Nephron (organoid): ENCODE measurements around the gene PNMA1.

Experiments used
- H3K27ac Mint-ChIP-seq, 3 experiments: 2 replicates each; pipeline ENCODE4 v1.8.0; 2020; ENCODE audit warnings: mixed read lengths in 3 of 3, mild to moderate bottlenecking in 2 of 3, moderate library complexity in 1 of 3
- H3K27me3 Mint-ChIP-seq: 2 replicates; pipeline ENCODE4 v1.8.0; 2021; ENCODE audit warnings: low read depth, mild to moderate bottlenecking, moderate library complexity, mixed read lengths
- H3K36me3 Mint-ChIP-seq: 2 replicates; pipeline ENCODE4 v1.8.0; 2020; ENCODE audit warnings: low read depth, mixed read lengths
- H3K4me1 Mint-ChIP-seq: 2 replicates; pipeline ENCODE4 v1.8.0; 2020; ENCODE audit warnings: mixed read lengths
- H3K4me3 Mint-ChIP-seq, 3 experiments: 2 replicates each; pipeline ENCODE4 v1.8.0; 2020; ENCODE audit warnings: mild to moderate bottlenecking in 3 of 3, mixed read lengths in 3 of 3, moderate library complexity in 2 of 3
- H3K9me3 Mint-ChIP-seq: 2 replicates; pipeline ENCODE4 v1.8.0; 2020; ENCODE audit warnings: mixed read lengths
- TF ChIP-seq, protein P1 (sequence below), 3 experiments: fragments of 200-600 bp; sonication (generic); IDR thresholded peaks; one replicate each; pipeline ENCODE4 v1.5.0; 2021; ENCODE audit warnings: antibody characterized with exemption in 3 of 3; ENCODE audit not compliant: unreplicated experiment in 3 of 3

Gene PNMA1

DNA sequence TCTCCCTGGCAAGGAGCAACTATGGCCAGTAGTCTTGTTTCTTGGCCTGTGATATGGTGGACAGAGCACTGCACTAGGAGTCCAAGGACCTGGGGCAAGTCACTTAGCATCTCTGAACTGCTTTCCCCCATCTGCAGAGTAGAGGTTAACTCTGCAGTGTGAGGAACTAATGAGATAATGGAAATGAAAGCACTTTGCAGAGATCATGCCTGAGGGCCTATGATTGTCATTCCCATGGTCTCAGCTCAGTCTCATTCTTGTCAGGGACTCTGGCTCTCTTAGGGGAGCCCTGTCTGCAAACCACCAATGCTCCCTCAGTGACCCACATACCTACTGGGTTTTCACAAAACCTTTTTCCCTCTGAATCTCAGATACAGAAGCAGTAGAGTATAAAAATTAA, 6.5 kb upstream of the PNMA1 start:
- Mint-ChIP-seq H3K27me3 (no peaks in the 10 kb centered on the region), H3K27ac (peak overlapping the region in 1 of 3 experiments; percentile 29), H3K4me3 (no peak overlapping the region), H3K9me3 (no peaks in the 10 kb centered on the region), H3K36me3 (peaks cover 64% of the 10 kb centered on the region), H3K4me1 (peaks cover 61% of the 10 kb centered on the region)
- TF ChIP-seq, protein P1, sequence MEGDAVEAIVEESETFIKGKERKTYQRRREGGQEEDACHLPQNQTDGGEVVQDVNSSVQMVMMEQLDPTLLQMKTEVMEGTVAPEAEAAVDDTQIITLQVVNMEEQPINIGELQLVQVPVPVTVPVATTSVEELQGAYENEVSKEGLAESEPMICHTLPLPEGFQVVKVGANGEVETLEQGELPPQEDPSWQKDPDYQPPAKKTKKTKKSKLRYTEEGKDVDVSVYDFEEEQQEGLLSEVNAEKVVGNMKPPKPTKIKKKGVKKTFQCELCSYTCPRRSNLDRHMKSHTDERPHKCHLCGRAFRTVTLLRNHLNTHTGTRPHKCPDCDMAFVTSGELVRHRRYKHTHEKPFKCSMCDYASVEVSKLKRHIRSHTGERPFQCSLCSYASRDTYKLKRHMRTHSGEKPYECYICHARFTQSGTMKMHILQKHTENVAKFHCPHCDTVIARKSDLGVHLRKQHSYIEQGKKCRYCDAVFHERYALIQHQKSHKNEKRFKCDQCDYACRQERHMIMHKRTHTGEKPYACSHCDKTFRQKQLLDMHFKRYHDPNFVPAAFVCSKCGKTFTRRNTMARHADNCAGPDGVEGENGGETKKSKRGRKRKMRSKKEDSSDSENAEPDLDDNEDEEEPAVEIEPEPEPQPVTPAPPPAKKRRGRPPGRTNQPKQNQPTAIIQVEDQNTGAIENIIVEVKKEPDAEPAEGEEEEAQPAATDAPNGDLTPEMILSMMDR (IDR thresholded peaks at IDR 0.05; ENCODE audit: unreplicated experiment in 3 of 3) = no peak

GRCh38 chr14:73719791-73720190, 5.6 kb upstream of the PNMA1 start:
- Mint-ChIP-seq H3K27me3 (no peaks in the 10 kb centered on the region), H3K36me3 (peaks cover 60% of the 10 kb centered on the region), H3K9me3 (no peaks in the 10 kb centered on the region), H3K4me1 (peaks cover 60% of the 10 kb centered on the region), H3K4me3 (peak overlapping the region in 2 of 3 experiments; percentile 89), H3K27ac (peak overlapping the region; percentile 96 to 98 (median 98))
- TF ChIP-seq, protein P1 (IDR thresholded peaks at IDR 0.05; ENCODE audit: unreplicated experiment in 3 of 3) = no peak

GRCh38 chr14:73719361-73719760, 5.2 kb upstream of the PNMA1 start:
- peak overlapping the region; percentile 96 to 98 (median 98) for H3K27ac Mint-ChIP-seq
- TF ChIP-seq, protein P1 (IDR thresholded peaks at IDR 0.05; ENCODE audit: unreplicated experiment in 3 of 3) = no peak
- no peaks in the 10 kb centered on the region for H3K9me3 Mint-ChIP-seq
- H3K4me1 Mint-ChIP-seq = peaks cover 59% of the 10 kb centered on the region
- H3K36me3 Mint-ChIP-seq = peaks cover 58% of the 10 kb centered on the region
- H3K27me3 Mint-ChIP-seq = no peaks in the 10 kb centered on the region
- H3K4me3 Mint-ChIP-seq = peak overlapping the region; percentile 85 to 89 (median 89)

GRCh38 chr14:73718418-73719251, 4.5 kb upstream of the PNMA1 start:
- Mint-ChIP-seq H3K27me3 (no peaks in the 10 kb centered on the region), H3K4me3 (peak overlapping the region; percentile 85 to 89 (median 89)), H3K9me3 (no peaks in the 10 kb centered on the region), H3K36me3 (peaks cover 51% of the 10 kb centered on the region), H3K27ac (peak overlapping the region; percentile 96 to 98 (median 98)), H3K4me1 (peaks cover 52% of the 10 kb centered on the region)
- TF ChIP-seq, protein P1 (IDR thresholded peaks at IDR 0.05; ENCODE audit: unreplicated experiment in 3 of 3) = no peak

DNA sequence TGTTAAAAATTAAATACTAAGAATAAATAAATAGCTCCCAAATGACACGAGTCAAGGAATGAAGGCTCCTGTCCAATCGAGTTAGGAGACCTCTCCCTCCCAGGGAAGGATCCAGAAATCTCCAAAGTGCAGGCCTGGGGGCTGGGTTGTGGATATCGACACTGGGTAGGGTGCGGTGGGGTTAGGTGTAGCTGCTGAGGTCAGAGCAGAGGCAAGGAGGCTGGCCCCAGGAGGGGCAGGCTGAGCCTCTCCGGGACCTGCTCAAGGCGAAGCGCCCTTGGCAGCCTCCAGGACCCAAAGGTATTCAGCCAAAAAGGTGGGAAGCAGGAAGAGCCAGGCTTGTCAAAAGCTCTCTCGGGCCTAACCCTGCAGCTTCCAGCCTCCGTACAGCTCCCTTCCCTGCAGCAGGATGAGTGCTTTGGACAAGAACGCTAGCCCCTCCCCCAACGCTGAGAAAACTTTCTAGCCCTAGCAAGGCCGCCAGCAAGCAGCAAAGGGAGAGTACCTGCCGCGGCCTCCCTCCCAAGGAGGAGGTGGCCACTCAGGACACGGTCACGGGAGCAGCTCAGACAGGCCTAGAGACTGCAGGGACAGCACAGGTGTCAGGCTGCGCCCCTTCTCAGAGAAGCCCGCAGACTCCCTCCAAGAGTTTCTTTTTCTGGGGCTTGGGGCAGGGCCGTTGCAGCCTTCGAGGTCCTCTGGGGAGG, 3.7 kb upstream of the PNMA1 start:
- H3K36me3 Mint-ChIP-seq = peaks cover 45% of the 10 kb centered on the region
- TF ChIP-seq, protein P1 (IDR thresholded peaks at IDR 0.05; ENCODE audit: unreplicated experiment in 3 of 3) = no peak
- peak overlapping the region; percentile 96 to 98 (median 98) for H3K27ac Mint-ChIP-seq

More for the DNA sequence above, 3.7 kb upstream of the PNMA1 start:
- no peaks in the 10 kb centered on the region for H3K9me3 Mint-ChIP-seq
- no peaks in the 10 kb centered on the region for H3K27me3 Mint-ChIP-seq
- peaks cover 48% of the 10 kb centered on the region for H3K4me1 Mint-ChIP-seq
- peak overlapping the region; percentile 85 to 89 (median 89) for H3K4me3 Mint-ChIP-seq
